Endodermal cell (in vitro differentiated cells): ENCODE measurements around the gene SMAP2. TPM values are rescaled to one million over a fixed set of nuclear protein-coding genes. Genes with fewer than 3 reads are reported as not detected.

Experiments
- DNase-seq: peaks from one replicate; pipeline ENCODE4 v3.0.0-alpha.2; 2017
- H3K27ac ChIP-seq: 2 replicates; pipeline ENCODE4 v1.5.1; 2013; ENCODE audit warnings: mild to moderate bottlenecking, low read depth, low read length, moderate library complexity
- H3K27me3 ChIP-seq: 2 replicates; pipeline ENCODE4 v1.6.1; 2013; ENCODE audit warnings: mild to moderate bottlenecking, low read length, moderate library complexity; ENCODE audit not compliant: insufficient read depth, control insufficient read depth, poor library complexity, severe bottlenecking
- H3K36me3 ChIP-seq: 2 replicates; pipeline ENCODE4 v1.7.0; 2013; ENCODE audit warnings: mild to moderate bottlenecking, low read length, moderate library complexity; ENCODE audit not compliant: control insufficient read depth, insufficient read depth
- H3K4me1 ChIP-seq: one replicate; pipeline ENCODE4 v1.7.0; 2013; ENCODE audit warnings: low read length; ENCODE audit not compliant: control insufficient read depth, insufficient read depth
- H3K4me3 ChIP-seq: 2 replicates; pipeline ENCODE4 v1.5.1; 2013; ENCODE audit warnings: mild to moderate bottlenecking, low read length, moderate library complexity
- H3K9ac ChIP-seq: 2 replicates; pipeline ENCODE4 v1.6.1; 2013; ENCODE audit warnings: mild to moderate bottlenecking, low read length, moderate library complexity; ENCODE audit not compliant: poor library complexity, severe bottlenecking; ENCODE audit errors: extremely low read depth
- H3K9me3 ChIP-seq: 2 replicates; pipeline ENCODE4 v1.6.1; 2013; ENCODE audit warnings: mild to moderate bottlenecking, low read length, moderate library complexity; ENCODE audit not compliant: control insufficient read depth
- H3K27ac Mint-ChIP-seq: 2 replicates; pipeline ENCODE4 v1.8.0; 2020; ENCODE audit warnings: mixed read lengths
- H3K27me3 Mint-ChIP-seq: 2 replicates; pipeline ENCODE4 v1.8.0; 2021; ENCODE audit warnings: mild to moderate bottlenecking, mixed read lengths; ENCODE audit not compliant: insufficient read depth
- H3K36me3 Mint-ChIP-seq: 2 replicates; pipeline ENCODE4 v1.8.0; 2020; ENCODE audit warnings: low read depth, mixed read lengths
- H3K4me1 Mint-ChIP-seq: 2 replicates; pipeline ENCODE4 v1.8.0; 2020; ENCODE audit warnings: mixed read lengths
- H3K4me3 Mint-ChIP-seq: 2 replicates; pipeline ENCODE4 v1.8.0; 2020; ENCODE audit warnings: mild to moderate bottlenecking, moderate library complexity, mixed read lengths
- H3K9me3 Mint-ChIP-seq: 2 replicates; pipeline ENCODE4 v1.8.0; 2020; ENCODE audit warnings: mild to moderate bottlenecking, mixed read lengths
- CTCF ChIP-seq: fragments of 200-600 bp; sonication (generic); conservative IDR thresholded peaks from 2 replicates; pipeline ENCODE4 v1.5.0; 2021; ENCODE audit warnings: antibody characterized with exemption, mild to moderate bottlenecking
- WGBS, 2 experiments: methylation state at CpG; one replicate each; pipeline versions ENCODE4 v1.1.5 to v1.1.7; 2013; ENCODE audit warnings: missing lambda C conversion rate in 2 of 2, mixed read lengths in 1 of 2; ENCODE audit not compliant: insufficient coverage in 1 of 2, insufficient read length in 1 of 2; 5-methylcytosine and 5-hydroxymethylcytosine counted together
- total RNA-seq, 2 donors: library from RNA; stranded (reverse); fragmentation: NEBNext Ultra II Directional in 1 of 2; extraction: Animal tissue kit (Norgen Biotek cat#: 25700) in 1 of 2; gene quantifications; 2 replicates in 1 of 2; 3 replicates in 1 of 2; pipeline ENCODE4 v1.2.1, GENCODE V29; 2021

Gene SMAP2
- total RNA-seq, 2 donors from 2014 or later: 21.9 to 22.3 TPM

DNA sequence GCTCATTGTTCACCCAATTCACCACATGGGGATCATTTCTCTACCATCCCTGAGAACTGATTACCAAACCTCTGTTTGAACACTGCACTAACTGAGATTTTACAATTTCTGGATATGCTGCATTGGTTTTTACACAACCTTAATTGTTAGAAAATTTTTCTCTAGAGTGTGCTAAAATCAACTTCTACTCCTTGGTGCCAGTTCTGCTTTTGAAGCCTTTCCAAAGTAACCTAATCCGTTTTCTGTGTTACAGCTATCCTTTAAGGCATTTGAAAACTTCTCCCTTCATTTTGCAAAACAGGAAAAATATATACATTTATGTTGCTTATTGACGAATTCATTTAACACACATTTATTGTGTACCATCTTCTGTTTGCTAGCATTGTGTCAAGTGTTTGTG is 23.7 kb downstream of the SMAP2 start:
- WGBS, 2 experiments: 86 to 90% methylated on average over 1 to 2 of the region's 2 CpGs

DNA sequence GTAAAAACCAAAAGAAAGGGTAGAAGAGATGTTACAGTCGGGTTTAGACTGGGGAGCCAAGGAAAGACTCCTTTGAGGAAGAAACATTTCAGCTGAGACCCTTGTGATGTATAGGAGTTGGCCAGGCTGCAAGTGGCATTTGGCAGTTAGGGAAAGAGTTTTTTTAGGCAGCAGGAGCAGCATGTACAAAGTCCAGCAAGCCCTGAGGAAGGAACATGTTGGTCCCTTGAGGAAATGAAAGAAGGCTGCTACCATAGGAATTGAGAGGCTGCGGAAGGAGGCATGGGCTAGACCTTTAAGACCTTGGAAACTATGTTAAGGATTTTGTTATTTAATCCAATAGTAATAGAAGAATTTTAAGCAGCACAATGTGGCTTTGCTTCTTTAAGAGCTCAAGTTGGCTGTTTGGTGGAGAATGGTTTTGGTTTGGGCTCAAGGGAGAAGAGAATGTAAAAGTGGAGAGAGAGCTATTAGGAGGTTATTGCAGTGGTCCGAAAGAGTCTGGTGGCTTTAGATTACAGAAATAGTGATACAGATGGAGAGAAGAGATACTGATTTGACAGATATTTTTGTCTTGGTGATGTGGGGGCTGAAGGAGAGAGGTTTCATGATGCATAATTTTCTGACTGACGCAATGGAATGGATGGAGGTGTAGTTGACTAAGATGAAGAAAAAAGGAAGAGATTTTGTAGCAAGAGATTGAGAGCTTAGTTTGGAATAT is 26.6 kb downstream of the SMAP2 start:
- Mint-ChIP-seq H3K27ac (no peak overlapping the region), H3K27me3 (no peaks in the 10 kb centered on the region), H3K9me3 (peaks cover 6% of the 10 kb centered on the region), H3K4me3 (no peak overlapping the region), H3K36me3 (peaks cover 8% of the 10 kb centered on the region), H3K4me1 (peaks cover 16% of the 10 kb centered on the region)
- Histone ChIP-seq H3K9ac (no peak overlapping the region), H3K4me3 (peak overlapping the region; percentile 36), H3K27ac (no peak overlapping the region), H3K27me3 (no peaks in the 10 kb centered on the region), H3K36me3 (peaks cover 22% of the 10 kb centered on the region), H3K4me1 (peaks cover 5% of the 10 kb centered on the region), H3K9me3 (peaks cover 29% of the 10 kb centered on the region)
- no peak for DNase-seq
- 96 to 100% methylated on average over 3 to 4 of the region's 4 CpGs for WGBS, 2 experiments
- no peak for TF ChIP-seq CTCF

More for the DNA sequence above, 23.7 kb downstream of the SMAP2 start:
- H3K4me1 ChIP-seq: no peaks in the 10 kb centered on the region
- H3K36me3 Mint-ChIP-seq: peaks cover 10% of the 10 kb centered on the region
- TF ChIP-seq CTCF: no peak
- no peak overlapping the region for H3K27ac Mint-ChIP-seq
- H3K36me3 ChIP-seq: peaks cover 22% of the 10 kb centered on the region
- H3K9ac ChIP-seq: no peak overlapping the region
- peak overlapping the region; percentile 20 for H3K4me3 ChIP-seq
- no peak overlapping the region for H3K27ac ChIP-seq
- no peak overlapping the region for H3K4me3 Mint-ChIP-seq
- no peaks in the 10 kb centered on the region for H3K27me3 Mint-ChIP-seq
- H3K9me3 ChIP-seq: peaks cover 29% of the 10 kb centered on the region
- H3K9me3 Mint-ChIP-seq: peaks cover 6% of the 10 kb centered on the region
- peaks cover 28% of the 10 kb centered on the region for H3K4me1 Mint-ChIP-seq
- H3K27me3 ChIP-seq: no peaks in the 10 kb centered on the region
- no peak for DNase-seq

DNA sequence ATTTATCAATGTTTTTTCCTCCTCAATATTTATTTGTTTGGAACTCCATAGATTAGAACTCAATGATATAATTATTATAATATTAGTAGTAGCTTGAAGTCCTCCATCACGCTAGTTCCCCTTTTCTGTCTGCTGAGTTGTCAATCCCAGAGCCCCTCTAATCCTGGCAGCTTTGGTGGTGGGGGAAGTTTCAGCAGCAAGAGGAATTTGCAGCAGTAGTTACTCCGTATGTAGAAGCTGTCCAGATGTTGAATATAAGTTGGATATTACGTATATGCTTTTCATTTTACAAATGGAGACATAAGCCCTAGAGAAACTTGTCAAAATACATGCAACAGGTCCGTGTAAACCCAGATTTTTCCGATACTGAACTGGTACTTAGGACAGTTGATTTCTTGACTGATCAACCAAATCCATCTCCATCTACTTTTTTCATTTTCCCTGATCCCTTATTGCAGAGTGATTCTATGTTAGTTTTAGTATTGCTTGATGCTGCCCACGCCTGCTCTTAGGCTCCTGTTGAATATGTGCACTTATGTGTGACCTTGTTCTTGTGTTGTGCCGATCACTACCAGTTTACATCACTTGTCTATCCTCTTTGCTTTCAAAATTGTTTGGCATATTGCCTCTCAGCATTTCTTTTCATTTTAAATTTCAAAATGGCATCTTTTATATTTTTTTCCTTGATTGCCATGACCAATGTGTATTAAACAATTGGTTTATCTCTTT is 28.1 kb downstream of the SMAP2 start:
- no peak for TF ChIP-seq CTCF
- H3K9me3 ChIP-seq: peaks cover 20% of the 10 kb centered on the region
- Mint-ChIP-seq H3K36me3 (peaks cover 7% of the 10 kb centered on the region), H3K27ac (no peak overlapping the region), H3K4me3 (no peak overlapping the region), H3K4me1 (peaks cover 16% of the 10 kb centered on the region), H3K9me3 (peaks cover 1% of the 10 kb centered on the region), H3K27me3 (no peaks in the 10 kb centered on the region)
- no peak overlapping the region for H3K9ac ChIP-seq
- H3K36me3 ChIP-seq: peaks cover 23% of the 10 kb centered on the region
- H3K27me3 ChIP-seq: no peaks in the 10 kb centered on the region
- H3K27ac ChIP-seq: no peak overlapping the region
- H3K4me1 ChIP-seq: peaks cover 5% of the 10 kb centered on the region
- WGBS, 2 experiments: 91 to 95% methylated on average over 3 to 7 of the region's 7 CpGs
- no peak overlapping the region for H3K4me3 ChIP-seq
- DNase-seq: no peak
